GM23338 (cell line): ENCODE measurements around the gene ITGAV. TPM values are rescaled to one million over a fixed set of nuclear protein-coding genes. Genes with fewer than 3 reads are reported as not detected.

Experiments used
- ATAC-seq: fragments of 200-7000 bp; cut with Tn5 transposase; 3 replicates; pipeline ENCODE4 v1.9.1; 2020
- DNase-seq: peaks from one replicate; pipeline ENCODE4 v3.0.0-alpha.2; 2015; ENCODE audit warnings: low spot score
- H2AFZ ChIP-seq: fragments of 200-600 bp; sonication (generic); 2 replicates; pipeline ENCODE4 v1.8.0; 2016; ENCODE audit warnings: antibody characterized with exemption, mild to moderate bottlenecking, moderate library complexity
- H3F3A ChIP-seq: fragments of 200-600 bp; sonication (generic); replicated peaks from 2 replicates; pipeline ENCODE4 v1.8.0; 2017; ENCODE audit warnings: antibody characterized with exemption, mixed run types, low read depth
- H3K27ac ChIP-seq: fragments of 200-600 bp; sonication (generic); 2 replicates; pipeline ENCODE4 v1.6.1; 2016; ENCODE audit warnings: low read depth
- H3K27me3 ChIP-seq: fragments of 200-600 bp; sonication (generic); 2 replicates; pipeline ENCODE4 v1.8.0; 2016; ENCODE audit warnings: mild to moderate bottlenecking, mixed run types, moderate library complexity; ENCODE audit not compliant: insufficient read depth
- H3K36me3 ChIP-seq: fragments of 200-600 bp; sonication (generic); 2 replicates; pipeline ENCODE4 v1.8.0; 2016; ENCODE audit warnings: mild to moderate bottlenecking; ENCODE audit not compliant: insufficient read depth
- H3K4me1 ChIP-seq: fragments of 200-600 bp; sonication (generic); 2 replicates; pipeline ENCODE4 v1.8.0; 2016; ENCODE audit warnings: mild to moderate bottlenecking, moderate library complexity; ENCODE audit not compliant: insufficient read depth
- H3K4me2 ChIP-seq: fragments of 200-600 bp; sonication (generic); 2 replicates; pipeline ENCODE4 v1.7.1; 2017; ENCODE audit warnings: mixed run types
- H3K4me3 ChIP-seq: fragments of 200-600 bp; sonication (generic); 2 replicates; pipeline ENCODE4 v1.6.1; 2016; ENCODE audit warnings: mixed run types
- H3K79me2 ChIP-seq: fragments of 200-600 bp; sonication (generic); replicated peaks from 2 replicates; pipeline ENCODE4 v1.8.0; 2017; ENCODE audit warnings: mild to moderate bottlenecking; ENCODE audit not compliant: insufficient read depth
- H3K9me2 ChIP-seq: fragments of 200-600 bp; sonication (generic); 2 replicates; pipeline ENCODE4 v1.8.0; 2017; ENCODE audit not compliant: insufficient read depth
- H4K20me1 ChIP-seq: fragments of 200-600 bp; sonication (generic); replicated peaks from 2 replicates; pipeline ENCODE4 v1.8.0; 2017; ENCODE audit warnings: mild to moderate bottlenecking; ENCODE audit not compliant: insufficient read depth
- H3K27ac Mint-ChIP-seq: 2 replicates; pipeline ENCODE4 v1.8.0; 2020; ENCODE audit warnings: inconsistent platforms, mild to moderate bottlenecking, moderate library complexity, mixed read lengths
- H3K27me3 Mint-ChIP-seq: 3 replicates; pipeline ENCODE4 v1.8.0; 2022; ENCODE audit warnings: low read depth, mild to moderate bottlenecking, moderate library complexity, mixed read lengths, inconsistent platforms; ENCODE audit not compliant: insufficient read depth, poor library complexity
- H3K36me3 Mint-ChIP-seq: 3 replicates; pipeline ENCODE4 v1.8.0; 2021; ENCODE audit warnings: low read depth, mild to moderate bottlenecking, inconsistent platforms, moderate library complexity, mixed read lengths
- H3K4me1 Mint-ChIP-seq: 3 replicates; pipeline ENCODE4 v1.8.0; 2020; ENCODE audit warnings: mild to moderate bottlenecking, inconsistent platforms, mixed read lengths
- H3K4me3 Mint-ChIP-seq: 3 replicates; pipeline ENCODE4 v1.8.0; 2021; ENCODE audit warnings: moderate library complexity, mild to moderate bottlenecking, inconsistent platforms, mixed read lengths
- H3K9me3 Mint-ChIP-seq: 3 replicates; pipeline ENCODE4 v1.8.0; 2020; ENCODE audit warnings: moderate library complexity, mild to moderate bottlenecking, inconsistent platforms, mixed read lengths
- CREB1 ChIP-seq: fragments of 250-450 bp; sonication (Bioruptor Pico); IDR thresholded peaks from 2 replicates; pipeline ENCODE4 v1.5.0; 2020; ENCODE audit warnings: low read depth, mild to moderate bottlenecking, moderate library complexity
- CTCF ChIP-seq, 2 experiments: fragments of 200-600 bp in 1 of 2; sonication (generic) in 1 of 2; conservative IDR thresholded peaks; 2 replicates each; pipeline versions ENCODE4 v1.5.1 to v1.6.1; 2016 to 2017; ENCODE audit warnings: antibody characterized with exemption in 2 of 2, low read depth in 2 of 2, mild to moderate bottlenecking in 2 of 2, moderate library complexity in 1 of 2
- EZH2 ChIP-seq: fragments of 200-600 bp; sonication (generic); IDR thresholded peaks from one replicate; pipeline ENCODE4 v1.8.0; 2017; ENCODE audit warnings: antibody characterized with exemption, mild to moderate bottlenecking, low read depth; ENCODE audit not compliant: unreplicated experiment
- JUNB ChIP-seq: IDR thresholded peaks from one replicate; pipeline ENCODE4 v1.6.1; 2016; ENCODE audit warnings: antibody characterized with exemption; ENCODE audit not compliant: unreplicated experiment
- NANOG ChIP-seq: IDR thresholded peaks from 2 replicates; pipeline ENCODE4 v1.6.1; 2016; ENCODE audit warnings: antibody characterized with exemption, borderline replicate concordance
- POLR2AphosphoS5 ChIP-seq: IDR thresholded peaks from 2 replicates; pipeline ENCODE4 v1.6.1; 2016; ENCODE audit warnings: antibody characterized with exemption, low read depth
- STAT1 ChIP-seq: IDR thresholded peaks from one replicate; pipeline ENCODE4 v1.6.1; 2016; ENCODE audit warnings: antibody characterized with exemption; ENCODE audit not compliant: unreplicated experiment
- ZNF114 ChIP-seq: fragments of 250-450 bp; sonication (Bioruptor Pico); IDR thresholded peaks from 2 replicates; pipeline ENCODE4 v1.5.0; 2020; ENCODE audit warnings: mild to moderate bottlenecking, moderate library complexity
- ZNF331 ChIP-seq: fragments of 250-450 bp; sonication (Bioruptor Pico); IDR thresholded peaks from 2 replicates; pipeline ENCODE4 v1.5.0; 2020; ENCODE audit warnings: low read depth, mild to moderate bottlenecking, moderate library complexity
- polyA plus RNA-seq: library from polyadenylated mRNA; unstranded; fragments of >200 nt; fragmentation: Nextera tagmentation; extraction: Ambion mirVana; gene quantifications from 2 replicates; pipeline ENCODE4 v1.2.1, GENCODE V29; 2016
- total RNA-seq: library from RNA; depleted of rRNA; stranded (reverse); fragments of >200 nt; shearing (Covaris generic); gene quantifications from 2 replicates; pipeline ENCODE4 v1.2.3, GENCODE V29; 2014
- TF ChIP-seq, protein P1 (sequence below): IDR thresholded peaks from 2 replicates; pipeline ENCODE4 v1.6.1; 2016; ENCODE audit warnings: antibody characterized with exemption
- TF ChIP-seq, protein P2 (sequence below): IDR thresholded peaks from one replicate; pipeline ENCODE4 v1.6.1; 2018; ENCODE audit warnings: antibody characterized with exemption; ENCODE audit not compliant: unreplicated experiment

ITGAV gene
- total and polyA plus RNA-seq, 2 experiments from 2014 or later = 9.1 to 56.5 TPM

DNA sequence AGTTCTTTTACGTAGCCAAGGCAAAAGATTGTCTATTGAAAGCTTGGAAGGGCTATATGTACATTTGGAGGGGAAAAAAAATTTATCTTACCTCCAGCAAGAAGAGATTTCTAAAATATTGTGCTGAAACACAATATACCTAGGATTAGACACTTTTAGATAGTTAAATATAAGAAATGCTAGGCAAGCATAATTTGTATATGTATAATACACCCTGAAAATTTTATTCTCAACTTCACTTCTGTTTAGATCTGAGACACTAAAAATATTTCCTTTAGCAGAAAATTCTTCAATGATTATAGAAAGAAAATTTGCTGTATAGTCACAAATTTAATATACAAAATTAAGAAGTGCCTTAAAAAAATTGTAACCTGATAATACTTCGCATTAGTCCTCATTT, 42.6 kb downstream of the ITGAV start (continued):
- no peak for TF ChIP-seq CTCF (conservative IDR thresholded peaks at IDR 0.05; ENCODE audit: low read depth in 2 of 2)
- no peak for TF ChIP-seq ZNF114 (CRISPR knock-in tag)
- no peak for TF ChIP-seq STAT1
- no peak for TF ChIP-seq NANOG
- no peak for TF ChIP-seq EZH2
- no peak for TF ChIP-seq ZNF331 (CRISPR knock-in tag)
- no peak for TF ChIP-seq CREB1 (CRISPR knock-in tag)
- TF ChIP-seq, protein P1, sequence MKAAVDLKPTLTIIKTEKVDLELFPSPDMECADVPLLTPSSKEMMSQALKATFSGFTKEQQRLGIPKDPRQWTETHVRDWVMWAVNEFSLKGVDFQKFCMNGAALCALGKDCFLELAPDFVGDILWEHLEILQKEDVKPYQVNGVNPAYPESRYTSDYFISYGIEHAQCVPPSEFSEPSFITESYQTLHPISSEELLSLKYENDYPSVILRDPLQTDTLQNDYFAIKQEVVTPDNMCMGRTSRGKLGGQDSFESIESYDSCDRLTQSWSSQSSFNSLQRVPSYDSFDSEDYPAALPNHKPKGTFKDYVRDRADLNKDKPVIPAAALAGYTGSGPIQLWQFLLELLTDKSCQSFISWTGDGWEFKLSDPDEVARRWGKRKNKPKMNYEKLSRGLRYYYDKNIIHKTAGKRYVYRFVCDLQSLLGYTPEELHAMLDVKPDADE = no peak
- no peak for TF ChIP-seq POLR2AphosphoS5

GRCh38 chr2:186634701-186635100, 44.8 kb downstream of the ITGAV start:
- Mint-ChIP-seq H3K4me3 (no peak overlapping the region), H3K36me3 (peaks cover 4% of the 10 kb centered on the region; the same call in 1 of the 3 replicates), H3K4me1 (peaks cover 6% of the 10 kb centered on the region; the same call in 2 of the 3 replicates), H3K9me3 (no peaks in the 10 kb centered on the region), H3K27ac (no peak overlapping the region), H3K27me3 (no peaks in the 10 kb centered on the region)
- no peaks in the 10 kb centered on the region for H3K27me3 ChIP-seq
- no peak for DNase-seq
- no peaks in the 10 kb centered on the region for H3K79me2 ChIP-seq
- no peak overlapping the region for H2AFZ ChIP-seq
- H3K4me1 ChIP-seq = peaks cover 6% of the 10 kb centered on the region
- H3K9me2 ChIP-seq = no peaks in the 10 kb centered on the region
- no peak for ATAC-seq
- no peak overlapping the region for H3K4me3 ChIP-seq
- H3F3A ChIP-seq = no peaks in the 10 kb centered on the region
- H3K4me2 ChIP-seq = no peak overlapping the region
- no peaks in the 10 kb centered on the region for H4K20me1 ChIP-seq
- no peak overlapping the region for H3K27ac ChIP-seq
- H3K36me3 ChIP-seq = no peaks in the 10 kb centered on the region
- TF ChIP-seq NANOG (no peak), EZH2 (no peak), POLR2AphosphoS5 (no peak), JUNB (no peak), ZNF331 (CRISPR knock-in tag) (no peak), STAT1 (no peak), CTCF (conservative IDR thresholded peaks at IDR 0.05; ENCODE audit: low read depth in 2 of 2) (no peak)
- TF ChIP-seq, protein P1 = no peak
- TF ChIP-seq, protein P2, sequence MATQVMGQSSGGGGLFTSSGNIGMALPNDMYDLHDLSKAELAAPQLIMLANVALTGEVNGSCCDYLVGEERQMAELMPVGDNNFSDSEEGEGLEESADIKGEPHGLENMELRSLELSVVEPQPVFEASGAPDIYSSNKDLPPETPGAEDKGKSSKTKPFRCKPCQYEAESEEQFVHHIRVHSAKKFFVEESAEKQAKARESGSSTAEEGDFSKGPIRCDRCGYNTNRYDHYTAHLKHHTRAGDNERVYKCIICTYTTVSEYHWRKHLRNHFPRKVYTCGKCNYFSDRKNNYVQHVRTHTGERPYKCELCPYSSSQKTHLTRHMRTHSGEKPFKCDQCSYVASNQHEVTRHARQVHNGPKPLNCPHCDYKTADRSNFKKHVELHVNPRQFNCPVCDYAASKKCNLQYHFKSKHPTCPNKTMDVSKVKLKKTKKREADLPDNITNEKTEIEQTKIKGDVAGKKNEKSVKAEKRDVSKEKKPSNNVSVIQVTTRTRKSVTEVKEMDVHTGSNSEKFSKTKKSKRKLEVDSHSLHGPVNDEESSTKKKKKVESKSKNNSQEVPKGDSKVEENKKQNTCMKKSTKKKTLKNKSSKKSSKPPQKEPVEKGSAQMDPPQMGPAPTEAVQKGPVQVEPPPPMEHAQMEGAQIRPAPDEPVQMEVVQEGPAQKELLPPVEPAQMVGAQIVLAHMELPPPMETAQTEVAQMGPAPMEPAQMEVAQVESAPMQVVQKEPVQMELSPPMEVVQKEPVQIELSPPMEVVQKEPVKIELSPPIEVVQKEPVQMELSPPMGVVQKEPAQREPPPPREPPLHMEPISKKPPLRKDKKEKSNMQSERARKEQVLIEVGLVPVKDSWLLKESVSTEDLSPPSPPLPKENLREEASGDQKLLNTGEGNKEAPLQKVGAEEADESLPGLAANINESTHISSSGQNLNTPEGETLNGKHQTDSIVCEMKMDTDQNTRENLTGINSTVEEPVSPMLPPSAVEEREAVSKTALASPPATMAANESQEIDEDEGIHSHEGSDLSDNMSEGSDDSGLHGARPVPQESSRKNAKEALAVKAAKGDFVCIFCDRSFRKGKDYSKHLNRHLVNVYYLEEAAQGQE = no peak
